ENCODE measurements around the gene ISG20L2.

ISG20L2 gene

DNA sequence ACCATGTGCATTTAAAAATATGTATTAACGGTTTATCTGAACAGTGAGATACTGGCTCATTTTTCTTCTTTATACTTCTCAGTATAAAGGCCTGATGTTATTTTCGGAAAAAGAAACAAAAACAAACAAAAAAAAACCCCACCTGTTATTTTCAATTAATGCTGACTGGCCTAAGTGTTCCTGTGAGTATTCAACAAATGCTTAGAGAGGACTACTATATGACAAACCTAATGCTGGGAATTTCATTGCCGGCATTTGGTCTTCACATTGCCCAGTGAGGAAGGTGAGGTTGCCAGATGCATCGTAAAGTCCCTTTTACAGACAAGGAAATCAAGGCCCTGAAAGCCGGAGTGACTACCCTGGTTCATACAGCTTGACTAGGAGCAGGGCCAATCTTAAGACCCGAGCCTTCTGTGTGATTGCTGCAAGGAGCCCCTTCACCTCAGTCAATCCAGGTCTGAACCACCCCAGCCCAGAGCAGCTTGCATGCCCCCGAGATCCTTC lies 11.7 kb upstream of the ISG20L2 start:
- no peak for DNase-seq

DNA sequence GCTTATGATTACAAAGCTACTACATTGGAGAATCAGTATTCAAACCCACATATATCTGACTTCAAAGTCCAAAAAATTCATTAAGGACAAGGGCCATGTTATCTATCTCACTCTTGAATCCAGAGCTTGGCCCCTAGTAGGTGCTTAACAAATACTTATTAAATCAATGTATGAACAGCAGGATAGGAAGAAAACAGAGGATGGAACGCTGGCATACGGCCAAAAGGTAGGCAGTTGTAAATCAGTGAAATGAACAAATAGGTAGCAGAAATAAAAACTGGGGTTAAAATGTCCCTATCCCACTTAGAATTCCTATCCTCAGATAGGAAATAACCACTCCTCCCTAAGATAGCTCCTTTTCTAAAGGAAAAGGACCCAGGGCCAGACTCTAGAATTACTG lies 10.3 kb upstream of the ISG20L2 start:
- DNase-seq = no peak

DNA sequence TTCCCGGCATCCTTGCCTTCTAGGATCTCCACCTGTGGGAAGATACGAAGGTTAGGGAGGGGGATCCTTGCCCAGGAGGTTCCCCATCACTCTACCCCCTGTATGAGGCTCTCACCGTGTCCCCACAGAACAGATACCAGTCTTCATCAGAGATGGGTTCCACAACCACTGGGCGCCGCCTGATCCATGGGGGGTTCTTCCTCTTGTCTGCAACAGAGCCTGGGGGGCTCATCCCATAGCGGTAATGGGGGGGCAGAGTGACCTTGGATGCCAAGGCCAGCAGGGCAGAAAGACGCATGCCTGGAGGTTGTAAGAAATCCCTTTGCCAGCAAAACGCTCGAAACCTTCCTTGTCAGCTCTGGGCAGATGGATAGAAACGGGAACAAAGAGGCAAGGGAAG lies 9.8 kb upstream of the ISG20L2 start:
- DNase-seq = no peak

DNA sequence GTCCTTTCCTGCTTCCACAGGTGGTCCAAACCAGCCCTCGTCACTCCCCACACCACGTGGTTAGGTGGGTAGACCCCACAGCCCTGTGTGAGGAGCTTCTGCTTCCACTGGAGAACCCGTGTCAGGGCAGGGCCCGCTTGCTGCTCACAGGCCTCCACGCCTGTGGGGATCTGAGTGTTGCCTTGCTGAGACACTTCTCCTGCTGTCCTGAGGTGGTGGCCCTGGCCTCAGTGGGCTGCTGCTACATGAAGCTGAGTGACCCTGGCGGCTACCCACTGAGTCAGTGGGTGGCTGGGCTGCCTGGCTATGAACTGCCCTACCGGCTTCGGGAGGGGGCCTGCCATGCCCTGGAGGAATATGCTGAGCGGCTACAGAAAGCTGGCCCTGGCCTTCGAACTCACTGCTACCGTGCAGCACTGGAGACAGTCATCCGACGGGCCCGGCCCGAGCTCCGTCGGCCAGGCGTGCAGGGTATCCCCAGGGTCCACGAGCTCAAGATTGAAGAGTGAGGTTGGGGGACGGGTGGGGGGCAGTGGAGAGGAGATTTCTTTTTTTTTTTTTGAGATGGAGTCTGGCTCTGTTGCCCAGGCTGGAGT lies 5.5 kb upstream of the ISG20L2 start:
- DNase-seq = no peak

DNA sequence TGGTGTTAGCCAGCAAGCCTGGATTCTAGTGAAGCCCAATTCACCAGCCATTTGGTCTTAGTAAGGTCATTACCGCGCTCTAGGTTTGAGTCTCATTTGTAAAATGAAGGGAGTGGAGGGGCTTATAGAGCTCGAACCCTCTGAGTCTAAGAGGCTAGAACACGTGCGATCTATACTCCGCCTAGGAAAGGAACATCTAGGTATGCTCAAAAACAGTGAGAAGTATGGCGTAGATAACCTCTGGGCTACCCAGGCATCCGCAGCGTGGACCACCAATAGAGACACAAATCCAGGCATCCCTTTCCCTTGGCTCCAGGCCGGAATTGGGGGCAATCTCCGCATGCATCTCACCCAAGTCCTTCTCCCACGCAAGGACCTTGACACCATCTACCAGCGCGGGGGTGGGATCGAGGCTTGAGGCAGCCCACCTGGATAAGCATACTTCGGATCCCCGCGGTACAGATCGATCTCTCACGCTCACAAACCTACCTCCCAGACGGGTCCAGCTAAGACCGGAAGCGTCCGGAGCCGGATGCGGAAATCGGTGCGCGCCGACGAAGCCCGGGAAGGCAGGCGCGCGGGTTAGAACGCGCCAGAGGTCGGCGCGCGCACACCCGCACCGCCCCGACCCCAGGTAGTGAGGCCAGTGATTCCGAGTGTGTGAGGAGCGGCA lies 504 bp downstream of the ISG20L2 start, which contains the start of gene METTL25B:
Gene METTL25B, plus strand, starts transcription at position 544 of the 673 bp plus-strand sequence. CDS start 636 bp downstream, outside the sequence.
- DNase-seq = peak; percentile 82

DNA sequence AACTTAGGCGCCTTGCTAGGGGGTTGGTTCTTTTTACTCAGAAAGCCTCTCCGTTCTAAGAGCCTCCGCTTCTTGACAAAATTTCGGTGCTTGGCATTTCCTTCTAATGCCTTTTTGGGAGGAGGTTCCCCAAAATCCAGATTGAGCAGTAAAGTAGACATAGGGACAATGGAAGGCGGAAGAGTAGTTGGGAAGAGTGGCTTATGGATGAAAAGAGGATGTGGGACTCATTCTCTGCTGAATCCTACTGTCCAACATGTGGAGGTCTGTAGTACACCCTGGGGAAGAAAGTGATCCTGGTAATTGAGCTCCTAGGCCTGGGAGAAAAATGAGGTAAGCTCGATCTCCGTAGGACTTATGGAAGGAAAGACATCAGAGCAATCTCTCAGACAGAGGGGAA lies 1.1 kb downstream of the ISG20L2 start:
- DNase-seq = no peak

DNA sequence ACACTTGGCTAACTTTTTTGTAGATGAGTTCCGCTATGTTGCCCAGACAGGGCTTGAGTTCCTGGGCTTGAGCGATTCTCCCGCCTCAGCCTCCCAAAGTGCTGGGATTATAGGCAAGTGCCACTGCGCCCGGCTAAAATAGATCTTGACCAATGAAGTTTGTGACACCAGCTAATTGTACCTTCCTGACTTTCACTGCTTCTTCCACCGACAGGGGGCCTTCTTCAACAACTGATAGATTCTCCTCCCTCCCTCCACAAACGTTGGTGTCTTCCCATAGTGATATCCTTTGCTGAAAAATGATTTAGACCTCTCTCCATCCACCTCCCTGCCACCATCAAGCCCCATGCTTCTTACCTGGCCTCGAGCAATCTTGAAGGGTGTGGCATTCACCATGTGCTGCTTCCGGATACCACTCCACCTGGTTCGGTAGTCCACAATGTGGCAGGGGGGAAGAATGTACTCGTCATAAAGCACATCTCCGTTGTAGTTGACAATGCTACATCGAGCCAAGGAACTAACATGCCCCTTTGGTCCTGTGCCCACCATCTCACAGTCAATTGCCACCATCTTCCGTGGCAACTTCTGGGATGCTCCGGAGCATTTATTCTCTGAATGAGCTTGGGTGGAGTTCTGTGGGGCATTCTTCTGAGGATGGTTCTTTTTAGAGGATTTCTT lies 1.9 kb downstream of the ISG20L2 start:
- peak; percentile 43 for DNase-seq

DNA sequence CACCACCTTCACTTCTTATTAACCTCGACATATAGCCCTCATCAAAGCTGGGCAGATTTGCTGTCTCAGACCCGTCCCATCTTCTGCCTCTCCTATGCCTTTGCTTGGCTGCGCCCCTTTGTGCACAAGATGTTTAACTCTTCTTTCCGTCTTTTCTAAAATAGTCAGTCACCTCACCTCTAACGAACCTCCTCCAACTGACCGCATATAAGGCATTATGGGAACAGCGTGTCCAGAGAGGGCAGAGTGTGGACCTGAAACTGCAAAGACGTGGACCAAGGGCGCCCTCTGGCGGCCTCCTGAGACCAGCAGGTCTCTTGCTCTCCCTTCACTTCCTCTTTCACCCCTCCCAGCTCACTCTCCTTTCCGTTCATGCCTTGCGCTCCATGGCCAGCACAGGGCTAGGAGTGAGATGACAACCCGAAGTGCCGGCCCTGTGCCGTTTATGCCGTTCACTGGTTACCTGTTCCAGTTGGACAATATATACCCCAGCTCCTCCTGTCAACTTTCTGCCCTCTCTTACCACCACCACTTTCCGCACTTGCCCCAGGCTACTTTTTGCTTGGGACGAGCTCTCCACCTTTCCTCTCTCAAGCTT lies 2.8 kb downstream of the ISG20L2 start:
- DNase-seq = peak; percentile 79

DNA sequence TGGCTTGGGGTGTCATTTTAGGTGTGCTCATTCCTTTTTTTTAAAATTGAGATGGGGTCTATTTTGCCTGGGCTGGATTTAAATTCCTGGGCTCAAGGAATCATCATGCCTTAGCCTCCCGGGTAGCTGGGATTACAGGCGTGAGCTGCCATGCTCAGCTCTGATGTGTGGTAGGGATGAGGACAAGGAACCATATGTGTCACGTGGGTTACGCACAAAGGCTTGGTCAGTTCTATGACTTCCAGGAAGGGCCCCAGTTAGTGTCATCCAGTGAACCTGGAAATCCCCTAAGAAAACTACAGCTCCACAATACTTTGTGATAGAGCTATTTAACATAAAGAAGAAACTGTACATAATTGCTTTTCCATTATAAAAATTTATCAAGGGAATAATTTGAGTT lies 7.0 kb downstream of the ISG20L2 start:
- no peak for DNase-seq

DNA sequence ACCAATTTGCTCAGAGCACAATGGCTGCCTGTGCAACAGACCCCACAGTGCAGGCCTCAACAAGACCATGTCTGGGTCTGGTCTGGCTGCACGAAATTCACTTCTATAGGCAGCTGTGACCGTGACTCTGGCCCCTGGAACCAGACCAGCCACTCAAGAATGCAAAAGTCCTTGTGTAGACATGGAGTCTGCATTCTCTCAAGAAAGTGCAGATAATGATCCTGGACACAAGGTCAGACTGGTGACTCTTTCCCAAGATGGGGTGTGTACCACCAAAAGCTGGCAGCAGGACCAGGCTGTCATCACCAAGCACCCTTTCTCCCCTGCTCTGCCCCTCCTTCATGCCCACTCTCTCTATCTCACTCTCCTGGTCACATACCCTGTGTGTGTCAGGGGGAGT lies 7.4 kb downstream of the ISG20L2 start:
- no peak for DNase-seq

DNA sequence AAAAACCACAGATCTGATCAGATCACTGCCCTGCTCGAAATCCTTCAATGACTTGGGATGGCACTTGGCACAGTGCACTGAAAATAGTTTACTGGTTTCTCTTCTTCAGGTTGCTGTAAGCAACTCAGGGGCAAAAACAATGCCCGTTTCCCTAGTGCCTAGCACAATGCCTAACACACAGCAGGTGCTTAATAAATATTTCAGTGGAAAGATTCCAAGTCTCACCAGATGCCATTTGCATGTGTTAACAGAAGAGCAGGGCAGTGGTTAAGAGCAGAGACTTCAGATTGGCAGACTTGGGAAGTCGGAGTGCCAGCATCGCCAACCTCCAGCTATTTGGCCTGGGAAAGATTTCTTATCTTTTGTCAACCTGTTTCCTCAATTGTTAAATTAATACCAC lies 11.2 kb downstream of the ISG20L2 start:
- DNase-seq = peak; percentile 56

DNA sequence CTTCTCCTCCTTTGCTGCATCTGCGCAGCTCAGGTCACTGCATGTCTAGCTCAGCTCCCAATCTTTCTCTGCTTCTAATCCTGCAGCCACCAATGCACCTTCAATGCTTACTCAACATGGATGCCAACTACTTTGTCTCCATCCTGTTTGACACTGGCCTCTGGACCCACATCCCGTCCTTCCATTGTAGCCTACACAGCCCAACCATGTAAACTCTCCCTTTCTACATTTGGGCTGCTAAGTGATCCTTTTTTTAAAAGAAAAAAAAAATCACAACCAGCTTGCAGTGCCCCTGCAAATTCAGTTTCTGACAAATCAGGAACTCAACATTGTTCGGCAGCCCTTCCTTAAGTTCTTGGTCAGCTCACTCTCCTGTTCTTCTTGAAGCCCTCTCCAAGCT lies 13.7 kb downstream of the ISG20L2 start:
- no peak for DNase-seq

DNA sequence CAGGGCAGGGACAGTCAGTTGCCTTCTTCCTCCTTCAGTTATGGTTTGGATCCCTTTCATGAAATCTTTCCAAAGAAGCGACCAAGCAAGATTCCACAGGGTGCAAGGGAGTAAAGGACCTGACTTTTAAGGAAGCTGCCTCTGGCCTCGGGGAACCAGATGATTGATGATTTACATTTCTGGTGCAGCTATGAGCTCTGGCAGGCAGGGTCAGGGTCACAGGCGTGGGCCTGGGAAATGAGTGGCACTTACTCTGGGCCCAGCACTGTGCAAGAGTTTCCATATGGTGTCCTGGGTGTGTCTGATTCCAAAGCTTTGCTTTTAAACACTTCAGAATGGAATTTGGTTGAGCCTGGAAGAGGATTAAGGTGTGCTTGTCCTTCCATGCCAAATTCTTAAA lies 15.9 kb downstream of the ISG20L2 start:
- DNase-seq = no peak

DNA sequence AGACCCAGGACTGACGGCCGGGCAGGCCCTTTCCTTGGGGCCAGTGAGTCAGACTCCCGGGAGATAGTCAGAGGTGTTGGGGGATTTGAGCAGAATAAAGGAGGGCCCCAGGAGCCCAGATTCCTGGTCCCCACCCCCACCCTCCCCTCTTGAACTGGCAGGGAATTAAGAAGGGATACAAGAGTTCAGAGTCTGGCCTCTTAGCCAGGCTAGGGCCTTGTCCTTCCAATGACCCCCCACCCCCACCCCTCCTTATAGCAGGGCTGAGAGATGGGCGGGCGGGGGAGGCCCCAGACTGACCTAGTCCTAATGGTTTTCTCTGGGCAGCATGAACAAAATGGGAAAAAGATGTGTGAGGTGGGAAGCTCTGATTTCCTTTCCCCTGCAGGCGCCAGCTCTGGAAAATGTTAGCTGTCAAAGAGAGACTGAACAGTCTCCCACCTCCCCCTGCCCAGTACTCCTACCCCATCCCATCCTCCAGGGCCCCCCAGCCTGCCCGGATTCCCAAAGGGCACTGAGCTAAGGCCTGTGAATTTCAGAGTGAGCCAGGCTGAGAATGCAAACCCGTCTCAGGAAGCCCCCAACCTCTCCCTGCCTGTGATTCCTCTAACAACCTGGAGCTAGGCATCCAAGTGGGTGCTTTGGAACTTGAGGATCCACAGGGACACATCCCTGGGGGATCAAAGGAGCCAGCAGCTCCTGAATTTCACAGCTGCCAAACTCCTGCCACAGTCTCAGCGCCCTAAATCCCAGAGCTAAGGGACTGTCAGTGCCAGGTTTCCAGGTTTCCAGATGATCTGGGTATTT lies 17.4 kb downstream of the ISG20L2 start:
- no peak for DNase-seq

DNA sequence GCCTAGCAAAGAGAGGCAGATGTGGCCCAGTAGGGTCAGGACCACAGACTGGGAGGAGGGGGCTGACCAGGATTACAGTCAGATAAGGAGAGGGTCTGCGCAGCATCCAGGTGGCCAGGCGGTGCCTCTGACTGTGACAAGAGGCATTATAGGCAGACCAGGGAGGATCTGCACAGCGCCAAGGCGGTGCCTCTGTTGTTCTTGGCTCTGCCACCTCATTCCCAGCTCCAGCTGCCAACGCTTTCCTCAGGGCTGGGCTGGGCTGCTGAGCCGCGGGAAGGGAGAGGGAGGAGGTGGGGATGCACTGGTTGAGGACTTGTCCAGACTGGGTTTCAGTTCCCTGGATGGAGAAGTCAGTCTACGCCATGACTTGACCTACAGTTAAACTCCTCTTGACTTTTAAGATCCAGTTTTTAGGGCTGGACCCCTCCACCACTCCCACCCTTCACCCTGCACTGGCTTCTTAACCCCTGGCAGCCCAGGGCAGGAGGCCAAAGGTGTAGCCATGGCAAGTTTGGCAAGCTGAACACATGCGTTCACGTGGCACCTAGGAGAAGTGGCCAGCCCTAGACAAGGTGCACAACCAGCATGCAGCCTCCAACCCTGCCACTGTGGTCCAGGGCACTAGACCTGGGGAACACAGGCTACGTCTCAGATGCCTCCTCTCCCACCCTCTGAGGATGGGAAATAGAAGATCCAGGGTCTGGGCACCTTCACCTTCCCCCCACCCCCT lies 18.6 kb downstream of the ISG20L2 start:
- peak; percentile 60 for DNase-seq

DNA sequence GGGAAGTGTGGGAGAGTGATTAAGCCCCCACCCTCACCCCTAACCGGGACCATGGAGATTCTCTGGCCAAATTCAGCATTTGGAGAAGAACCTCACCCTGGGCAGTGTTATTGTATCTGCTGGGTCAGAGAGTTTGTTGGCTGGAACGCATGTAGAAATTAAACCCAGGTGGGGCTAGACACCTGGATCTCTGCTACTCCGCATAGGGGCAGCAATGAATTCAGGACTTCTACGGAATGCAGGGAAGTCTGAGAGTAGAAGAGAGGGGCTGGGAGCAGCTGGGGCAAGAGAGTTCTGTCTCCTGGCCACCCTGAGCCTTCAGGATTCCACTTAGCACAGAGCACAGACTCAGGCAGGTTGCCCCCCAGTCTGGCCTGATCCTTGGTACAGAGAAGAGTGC lies 19.5 kb downstream of the ISG20L2 start:
- no peak for DNase-seq

DNA sequence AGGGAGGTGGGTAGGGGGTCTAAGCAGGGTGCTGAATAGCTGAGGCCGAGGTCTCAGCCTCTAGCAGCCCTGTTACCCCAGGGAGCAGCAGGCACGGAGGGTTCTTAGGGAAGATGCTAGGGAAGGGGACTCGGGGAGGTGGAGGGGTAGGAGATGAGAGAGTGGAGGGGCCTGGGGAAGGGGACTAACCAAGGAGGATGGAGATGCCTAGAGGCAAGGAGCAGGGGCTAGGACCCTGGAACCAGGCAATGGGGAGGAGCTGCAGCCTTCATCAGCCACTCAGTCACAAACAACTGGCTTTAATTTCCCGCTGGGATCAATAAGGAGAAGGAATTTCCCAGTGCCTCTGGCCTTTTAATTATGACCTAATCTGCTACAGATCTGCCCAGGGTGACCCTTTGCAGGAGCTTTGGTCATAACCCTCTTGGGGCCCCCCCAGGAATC lies 20.3 kb downstream of the ISG20L2 start:
- DNase-seq = no peak

DNA sequence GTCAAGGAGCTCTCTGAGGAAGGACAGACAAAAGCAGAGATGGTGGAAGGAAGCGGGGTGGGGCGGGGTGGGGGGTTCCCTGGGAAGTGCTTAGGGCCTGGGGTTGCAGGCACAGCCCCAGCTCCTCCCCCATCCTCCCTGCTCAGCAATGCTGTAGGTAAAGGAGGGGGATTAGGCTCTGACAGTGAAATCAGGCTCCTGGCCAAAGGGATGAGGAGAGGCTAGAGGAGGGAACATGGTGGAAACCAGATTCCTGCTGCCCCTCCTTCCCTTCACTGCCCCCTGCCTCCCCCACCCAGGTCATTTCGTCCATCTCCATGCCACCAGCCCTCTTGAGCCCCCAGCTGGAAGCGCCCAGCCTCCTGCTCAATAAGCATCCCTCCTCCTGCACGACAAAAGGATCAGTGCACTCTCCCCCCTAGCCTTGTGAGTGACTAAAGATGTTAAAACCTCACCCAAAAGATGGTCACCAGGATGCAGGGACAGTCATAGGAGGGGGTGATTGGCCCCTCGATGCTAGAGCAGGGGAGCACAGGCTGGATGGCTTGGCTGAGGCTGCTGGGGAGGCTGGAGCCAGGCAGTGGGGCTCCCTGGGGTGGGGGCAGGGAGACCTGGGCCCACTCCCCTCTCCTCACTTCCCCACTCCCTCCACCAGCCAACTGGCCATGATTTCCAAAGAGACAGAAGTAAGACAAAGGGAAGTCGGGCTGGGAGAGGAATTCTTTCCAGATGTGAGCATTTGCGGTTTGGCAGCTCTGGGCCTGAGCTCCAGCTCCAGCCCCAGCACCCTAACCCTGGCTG lies 20.9 kb downstream of the ISG20L2 start:
- DNase-seq = no peak

DNA sequence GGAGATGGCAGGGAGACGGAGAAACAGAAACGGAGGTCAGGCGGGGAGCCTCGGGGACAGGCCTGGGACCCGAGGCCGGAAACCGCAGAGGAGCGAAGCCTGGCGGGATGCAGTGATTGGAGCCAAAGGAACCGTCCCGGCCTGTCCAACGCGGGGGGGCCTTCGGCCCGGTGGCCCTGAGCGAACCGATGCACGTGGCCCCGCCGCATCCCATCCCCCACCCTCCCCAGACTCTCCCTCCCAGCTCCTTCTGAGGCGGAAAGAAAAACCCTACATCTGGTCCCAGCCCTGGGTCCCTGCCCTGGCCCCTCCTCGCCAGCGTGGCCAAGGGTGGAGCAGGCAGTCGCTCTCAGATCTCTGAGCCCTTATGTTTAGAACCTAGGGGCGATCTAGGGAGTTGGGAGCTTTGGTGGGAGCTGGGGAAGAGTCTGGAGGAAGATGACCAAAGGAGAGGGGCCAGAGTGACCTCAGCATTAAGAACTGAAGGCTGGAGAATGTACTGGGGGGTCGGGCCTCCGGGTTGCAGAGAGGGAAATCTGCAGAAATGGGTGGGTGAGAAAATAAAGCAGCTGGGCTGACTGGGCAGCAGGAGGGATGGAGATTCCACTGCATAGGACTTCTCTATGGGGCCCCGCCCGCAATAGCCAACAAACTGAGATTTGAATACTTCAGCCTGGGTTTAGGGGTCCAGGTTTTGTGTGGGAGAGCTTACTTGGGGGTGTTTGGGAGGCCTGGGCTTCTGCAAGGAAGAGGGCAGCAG lies 21.7 kb downstream of the ISG20L2 start:
- DNase-seq = no peak

DNA sequence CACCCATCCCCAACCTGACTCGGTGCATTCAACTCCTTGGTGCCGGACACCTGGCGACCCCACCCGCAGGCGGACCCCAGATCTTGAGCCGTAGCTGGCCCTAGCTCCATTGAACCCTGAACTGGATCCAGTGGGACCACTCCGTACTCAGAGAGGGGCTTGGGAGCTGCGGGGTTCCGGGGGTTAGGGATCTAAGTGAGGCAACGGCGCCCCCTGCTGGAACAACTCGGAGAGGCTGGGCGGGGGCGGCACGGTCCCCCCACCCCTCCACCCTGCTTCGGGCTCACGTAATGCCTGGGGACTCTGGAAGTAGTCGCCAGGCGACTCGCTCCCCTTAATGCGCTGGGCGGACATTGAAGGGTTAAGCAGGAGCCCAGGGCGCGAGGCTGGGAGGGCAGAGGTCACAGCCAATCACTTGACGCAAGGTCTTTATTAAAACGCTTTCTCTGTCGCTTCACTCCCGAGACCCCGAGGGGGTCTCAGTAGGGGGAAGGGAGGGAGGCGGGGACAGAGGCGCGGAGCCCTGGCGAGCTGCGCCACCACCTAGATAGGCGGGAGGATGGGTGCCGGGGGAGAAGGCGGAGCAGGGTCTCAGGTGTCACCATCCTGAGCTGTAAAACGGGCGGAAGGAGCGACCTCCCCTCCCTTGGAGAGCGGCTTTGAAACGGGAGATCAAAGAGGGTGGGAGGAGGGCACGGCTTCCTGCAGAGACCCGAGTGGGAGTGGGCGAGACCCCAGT lies 22.5 kb downstream of the ISG20L2 start:
- no peak for DNase-seq
